Measurements from ENCODE around the gene ATXN1.
"Not testable (repeated sequence)": the region's sequence is repeated elsewhere in the genome, so short reads cannot be mapped to it uniquely, and the experiment has no call there.

The ATXN1 gene

DNA sequence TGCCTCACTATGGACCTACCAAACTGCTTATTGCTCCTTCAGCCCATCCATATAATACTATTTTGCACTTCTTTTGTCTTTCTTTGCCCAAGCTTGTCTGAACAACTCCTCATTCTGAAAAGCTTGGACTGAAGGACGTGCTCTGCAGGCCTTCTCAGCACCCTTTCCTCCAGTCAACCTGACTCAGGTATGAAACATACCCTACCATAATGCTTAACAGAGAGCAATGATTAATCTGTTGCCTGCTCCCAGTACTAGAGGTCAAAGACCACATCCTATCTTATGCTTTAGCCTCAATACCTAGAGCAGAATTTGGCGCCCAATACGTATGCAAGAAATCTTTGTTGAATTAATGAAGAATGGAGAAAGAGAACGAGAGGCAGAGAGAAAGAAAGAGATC, 55.2 kb downstream of the ATXN1 start:
- Histone ChIP-seq H3K79me1 (replicated peaks; ENCODE audit: low read length, poor library complexity, severe bottlenecking) (peaks cover 25% of the 10 kb centered on the region), H2BK12ac (ENCODE audit: low read length in 2 of 2) (no peak overlapping the region), H3K27ac (ENCODE audit: low read length, poor library complexity, severe bottlenecking) (no peak overlapping the region), H2AFZ (ENCODE audit: low read depth, low read length) (no peak overlapping the region), H3K9ac (ENCODE audit: low read length) (no peak overlapping the region), H3K4me2 (ENCODE audit: low read length, poor library complexity, severe bottlenecking) (no peak overlapping the region), H3K4me1 (ENCODE audit: control insufficient read depth, insufficient read depth, low read depth, low read length) (peaks cover 8% of the 10 kb centered on the region), H3K23ac (ENCODE audit: low read length in 2 of 2) (no peak overlapping the region), H2BK5ac (ENCODE audit: low read depth, low read length, poor library complexity, severe bottlenecking) (no peak overlapping the region), H3K4ac (ENCODE audit: low read depth in 1 of 2, low read length in 2 of 2) (no peak overlapping the region), H3K27me3 (ENCODE audit: control insufficient read depth in 1 of 2, insufficient read depth in 1 of 2, low read length in 2 of 2) (no peaks in the 10 kb centered on the region), H3K14ac (ENCODE audit: low read length in 2 of 2) (no peak overlapping the region), H3K36me3 (ENCODE audit: control insufficient read depth in 1 of 2, insufficient read depth in 2 of 2, low read depth in 1 of 2, low read length in 2 of 2) (no peaks in the 10 kb centered on the region), H2BK15ac (ENCODE audit: low read depth, poor library complexity, severe bottlenecking) (no peak overlapping the region), H3K4me3 (ENCODE audit: insufficient read depth in 1 of 2, low read depth in 1 of 2, low read length in 2 of 2) (no peak overlapping the region), H3K9me3 (ENCODE audit: control insufficient read depth, low read length) (no peaks in the 10 kb centered on the region), H2AK5ac (ENCODE audit: low read length, severe bottlenecking) (no peak overlapping the region), H4K8ac (ENCODE audit: low read length) (no peak overlapping the region), H3K18ac (ENCODE audit: low read depth in 1 of 2, low read length in 2 of 2) (no peak overlapping the region), H4K91ac (ENCODE audit: low read length) (no peak overlapping the region), H2BK120ac (ENCODE audit: low read depth, low read length) (no peak overlapping the region)
- no peak for DNase-seq
- 98% methylated on average over 4 of the region's 4 CpGs for WGBS

DNA sequence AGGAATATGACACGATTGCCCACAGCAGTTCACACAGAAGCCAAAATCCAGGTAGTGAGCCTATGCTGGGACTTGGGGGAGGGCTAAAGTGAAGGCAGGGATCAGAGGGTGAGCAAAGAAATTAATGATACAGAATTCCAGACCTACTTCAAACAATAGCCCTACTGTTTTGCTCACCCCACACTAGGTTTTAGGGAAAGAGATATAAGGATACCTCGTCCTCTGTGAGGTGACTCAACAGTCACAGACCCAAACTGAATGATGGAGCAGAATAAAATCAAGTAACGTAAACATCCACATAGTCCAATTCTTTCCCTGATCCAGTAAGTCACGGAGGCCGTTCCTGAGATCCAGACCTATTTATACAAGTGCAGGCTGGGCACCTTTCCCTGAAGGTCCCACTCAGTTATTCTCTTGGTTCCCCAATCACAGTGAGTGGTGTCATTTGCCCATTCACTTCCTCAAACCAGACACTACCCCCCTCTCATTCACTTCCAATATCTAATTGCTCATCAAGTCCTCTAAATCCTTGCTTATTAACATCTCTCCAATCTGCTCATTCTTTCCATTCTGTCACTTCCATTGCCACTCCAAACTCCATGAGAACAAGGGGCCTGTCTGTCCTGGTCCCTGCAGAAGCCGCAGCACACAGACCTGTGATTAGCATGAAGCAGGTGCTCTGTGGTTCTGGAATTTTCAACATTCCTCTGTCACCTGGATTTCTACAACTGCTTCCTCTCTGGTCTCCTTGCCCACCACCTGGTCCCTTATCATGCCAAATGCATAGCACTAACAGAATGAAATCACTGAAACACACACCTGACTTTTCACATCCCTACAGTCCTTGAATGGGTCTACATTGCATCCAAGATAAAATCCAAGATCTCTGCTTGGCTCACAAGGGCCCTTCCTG, 55.9 kb downstream of the ATXN1 start:
- H2BK5ac ChIP-seq (ENCODE audit: low read depth, low read length, poor library complexity, severe bottlenecking): no peak overlapping the region
- no peak overlapping the region for H2AK5ac ChIP-seq (ENCODE audit: low read length, severe bottlenecking)
- peaks cover 8% of the 10 kb centered on the region for H3K4me1 ChIP-seq (ENCODE audit: control insufficient read depth, insufficient read depth, low read depth, low read length)
- no peaks in the 10 kb centered on the region for H3K9me3 ChIP-seq (ENCODE audit: control insufficient read depth, low read length)
- no peak overlapping the region for H2AFZ ChIP-seq (ENCODE audit: low read depth, low read length)
- WGBS: 73% methylated on average over 5 of the region's 6 CpGs
- H2BK120ac ChIP-seq (ENCODE audit: low read depth, low read length): no peak overlapping the region
- no peaks in the 10 kb centered on the region for H3K27me3 ChIP-seq (ENCODE audit: control insufficient read depth in 1 of 2, insufficient read depth in 1 of 2, low read length in 2 of 2)
- no peaks in the 10 kb centered on the region for H3K36me3 ChIP-seq (ENCODE audit: control insufficient read depth in 1 of 2, insufficient read depth in 2 of 2, low read depth in 1 of 2, low read length in 2 of 2)
- no peak overlapping the region for H4K8ac ChIP-seq (ENCODE audit: low read length)
- no peak overlapping the region for H2BK12ac ChIP-seq (ENCODE audit: low read length in 2 of 2)
- H3K4me2 ChIP-seq (ENCODE audit: low read length, poor library complexity, severe bottlenecking): no peak overlapping the region
- H3K9ac ChIP-seq (ENCODE audit: low read length): no peak overlapping the region
- peaks cover 27% of the 10 kb centered on the region for H3K79me1 ChIP-seq (replicated peaks; ENCODE audit: low read length, poor library complexity, severe bottlenecking)
- no peak overlapping the region for H4K91ac ChIP-seq (ENCODE audit: low read length)
- H3K23ac ChIP-seq (ENCODE audit: low read length in 2 of 2): no peak overlapping the region
- H3K14ac ChIP-seq (ENCODE audit: low read length in 2 of 2): peak overlapping the region in 1 of 2 experiments; percentile 7
- no peak for DNase-seq
- no peak overlapping the region for H3K4me3 ChIP-seq (ENCODE audit: insufficient read depth in 1 of 2, low read depth in 1 of 2, low read length in 2 of 2)
- no peak overlapping the region for H3K18ac ChIP-seq (ENCODE audit: low read depth in 1 of 2, low read length in 2 of 2)
- no peak overlapping the region for H3K4ac ChIP-seq (ENCODE audit: low read depth in 1 of 2, low read length in 2 of 2)
- no peak overlapping the region for H3K27ac ChIP-seq (ENCODE audit: low read length, poor library complexity, severe bottlenecking)
- no peak overlapping the region for H2BK15ac ChIP-seq (ENCODE audit: low read depth, poor library complexity, severe bottlenecking)

DNA sequence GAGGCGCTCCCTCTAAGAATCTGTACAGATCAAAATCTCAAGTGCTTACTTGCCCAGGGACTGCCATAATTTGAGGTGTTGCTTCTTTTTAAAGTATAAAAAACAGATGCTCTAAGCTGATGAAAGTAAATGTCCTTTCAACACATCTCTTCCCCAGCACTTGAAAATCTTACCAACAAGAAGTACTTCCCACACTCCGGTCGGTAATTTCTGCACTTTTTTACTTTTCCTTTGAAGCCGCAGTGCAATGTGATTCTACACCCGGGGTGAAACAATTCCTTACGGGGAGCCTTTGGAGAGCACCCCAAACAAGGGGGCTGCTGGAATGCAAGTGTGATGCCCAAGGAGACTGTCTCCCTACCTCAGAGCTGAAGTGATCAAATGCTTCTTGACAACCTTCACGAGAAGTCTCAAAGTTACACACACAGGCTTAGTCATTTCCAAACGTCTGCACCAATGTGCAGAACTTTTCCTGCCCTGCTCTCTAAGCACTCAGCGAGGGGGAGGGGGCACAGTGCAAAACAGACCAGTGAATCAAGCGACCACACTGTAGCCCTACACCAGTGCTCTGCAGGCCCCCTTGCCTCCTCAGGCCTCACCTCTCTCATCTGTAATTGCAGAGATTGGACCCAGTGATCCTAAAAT, 56.7 kb downstream of the ATXN1 start:
- Histone ChIP-seq H3K79me1 (replicated peaks; ENCODE audit: low read length, poor library complexity, severe bottlenecking) (peaks cover 32% of the 10 kb centered on the region), H4K8ac (ENCODE audit: low read length) (no peak overlapping the region), H3K36me3 (ENCODE audit: control insufficient read depth in 1 of 2, insufficient read depth in 2 of 2, low read depth in 1 of 2, low read length in 2 of 2) (no peaks in the 10 kb centered on the region), H4K91ac (ENCODE audit: low read length) (no peak overlapping the region), H3K4me2 (ENCODE audit: low read length, poor library complexity, severe bottlenecking) (no peak overlapping the region), H2BK15ac (ENCODE audit: low read depth, poor library complexity, severe bottlenecking) (no peak overlapping the region), H3K14ac (ENCODE audit: low read length in 2 of 2) (no peak overlapping the region), H2BK5ac (ENCODE audit: low read depth, low read length, poor library complexity, severe bottlenecking) (no peak overlapping the region), H2BK120ac (ENCODE audit: low read depth, low read length) (no peak overlapping the region), H2AK5ac (ENCODE audit: low read length, severe bottlenecking) (no peak overlapping the region), H3K27me3 (ENCODE audit: control insufficient read depth in 1 of 2, insufficient read depth in 1 of 2, low read length in 2 of 2) (no peaks in the 10 kb centered on the region), H3K18ac (ENCODE audit: low read depth in 1 of 2, low read length in 2 of 2) (peak overlapping the region in 1 of 2 experiments; percentile 46), H3K9ac (ENCODE audit: low read length) (peak overlapping the region; percentile 83), H3K23ac (ENCODE audit: low read length in 2 of 2) (no peak overlapping the region), H3K4me1 (ENCODE audit: control insufficient read depth, insufficient read depth, low read depth, low read length) (peaks cover 10% of the 10 kb centered on the region), H2BK12ac (ENCODE audit: low read length in 2 of 2) (no peak overlapping the region), H3K9me3 (ENCODE audit: control insufficient read depth, low read length) (no peaks in the 10 kb centered on the region), H3K4me3 (ENCODE audit: insufficient read depth in 1 of 2, low read depth in 1 of 2, low read length in 2 of 2) (peak overlapping the region in 1 of 2 experiments; percentile 69), H2AFZ (ENCODE audit: low read depth, low read length) (no peak overlapping the region), H3K4ac (ENCODE audit: low read depth in 1 of 2, low read length in 2 of 2) (no peak overlapping the region), H3K27ac (ENCODE audit: low read length, poor library complexity, severe bottlenecking) (no peak overlapping the region)
- DNase-seq: peak; percentile 80
- WGBS: 41% methylated on average over 9 of the region's 10 CpGs

DNA sequence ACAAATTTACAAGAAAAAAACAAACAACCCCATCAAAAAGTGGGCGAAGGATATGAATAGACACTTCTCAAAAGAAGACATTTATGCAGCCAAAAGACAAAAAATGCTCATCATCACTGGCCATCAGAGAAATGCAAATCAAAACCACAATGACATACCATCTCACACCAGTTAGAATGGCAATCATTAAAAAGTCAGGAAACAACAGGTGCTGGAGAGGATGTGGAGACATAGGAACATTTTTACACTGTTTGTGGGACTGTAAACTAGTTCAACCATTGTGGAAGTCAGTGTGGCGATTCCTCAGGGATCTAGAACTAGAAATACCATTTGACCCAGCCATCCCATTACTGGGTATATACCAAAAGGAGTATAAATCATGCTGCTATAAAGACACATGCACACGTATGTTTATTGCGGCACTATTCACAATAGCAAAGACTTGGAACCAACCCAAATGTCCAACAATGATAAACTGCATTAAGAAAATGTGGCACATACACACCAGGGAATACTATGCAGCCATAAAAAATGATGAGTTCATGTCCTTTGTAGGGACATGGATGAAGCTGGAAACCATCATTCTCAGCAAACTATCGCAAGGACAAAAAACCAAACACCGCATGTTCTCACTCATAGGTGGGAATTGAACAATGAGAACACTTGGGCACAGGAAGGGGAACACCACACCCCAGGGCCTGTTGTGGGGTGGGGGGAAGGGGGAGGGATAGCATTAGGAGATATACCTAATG, 58.5 kb downstream of the ATXN1 start:
- not testable (repeated sequence) for H3K9ac ChIP-seq (ENCODE audit: low read length); H3K18ac ChIP-seq (ENCODE audit: low read depth in 1 of 2, low read length in 2 of 2); H3K4me3 ChIP-seq (ENCODE audit: insufficient read depth in 1 of 2, low read depth in 1 of 2, low read length in 2 of 2); H3K9me3 ChIP-seq (ENCODE audit: control insufficient read depth, low read length); H4K91ac ChIP-seq (ENCODE audit: low read length); H3K27ac ChIP-seq (ENCODE audit: low read length, poor library complexity, severe bottlenecking); H2BK15ac ChIP-seq (ENCODE audit: low read depth, poor library complexity, severe bottlenecking); H2BK120ac ChIP-seq (ENCODE audit: low read depth, low read length); H2AFZ ChIP-seq (ENCODE audit: low read depth, low read length); H3K4ac ChIP-seq (ENCODE audit: low read depth in 1 of 2, low read length in 2 of 2); H3K4me2 ChIP-seq (ENCODE audit: low read length, poor library complexity, severe bottlenecking); H2AK5ac ChIP-seq (ENCODE audit: low read length, severe bottlenecking); H3K36me3 ChIP-seq (ENCODE audit: control insufficient read depth in 1 of 2, insufficient read depth in 2 of 2, low read depth in 1 of 2, low read length in 2 of 2); H2BK12ac ChIP-seq (ENCODE audit: low read length in 2 of 2); H4K8ac ChIP-seq (ENCODE audit: low read length); H3K27me3 ChIP-seq (ENCODE audit: control insufficient read depth in 1 of 2, insufficient read depth in 1 of 2, low read length in 2 of 2); H3K14ac ChIP-seq (ENCODE audit: low read length in 2 of 2); H2BK5ac ChIP-seq (ENCODE audit: low read depth, low read length, poor library complexity, severe bottlenecking); H3K23ac ChIP-seq (ENCODE audit: low read length in 2 of 2); DNase-seq
- WGBS: no CpG with 5 or more reads among the region's 6 CpGs
- H3K79me1 ChIP-seq (replicated peaks; ENCODE audit: low read length, poor library complexity, severe bottlenecking): peaks cover 35% of the 10 kb centered on the region
- H3K4me1 ChIP-seq (ENCODE audit: control insufficient read depth, insufficient read depth, low read depth, low read length): peaks cover 10% of the 10 kb centered on the region
